NT2/D1 (cell line): ENCODE data around the gene ZNF74.
"Not testable (repeated sequence)": the region's sequence is repeated elsewhere in the genome, so short reads cannot be mapped to it uniquely, and the experiment has no call there.

Experiments
- YY1 ChIP-seq: IDR thresholded peaks from 2 replicates; pipeline ENCODE4 v1.6.1; 2011; ENCODE audit not compliant: insufficient read length, insufficient read depth
- ZNF274 ChIP-seq: IDR thresholded peaks from 2 replicates; pipeline ENCODE4 v1.6.1; 2011; ENCODE audit warnings: mild to moderate bottlenecking, low read depth, low read length

DNA sequence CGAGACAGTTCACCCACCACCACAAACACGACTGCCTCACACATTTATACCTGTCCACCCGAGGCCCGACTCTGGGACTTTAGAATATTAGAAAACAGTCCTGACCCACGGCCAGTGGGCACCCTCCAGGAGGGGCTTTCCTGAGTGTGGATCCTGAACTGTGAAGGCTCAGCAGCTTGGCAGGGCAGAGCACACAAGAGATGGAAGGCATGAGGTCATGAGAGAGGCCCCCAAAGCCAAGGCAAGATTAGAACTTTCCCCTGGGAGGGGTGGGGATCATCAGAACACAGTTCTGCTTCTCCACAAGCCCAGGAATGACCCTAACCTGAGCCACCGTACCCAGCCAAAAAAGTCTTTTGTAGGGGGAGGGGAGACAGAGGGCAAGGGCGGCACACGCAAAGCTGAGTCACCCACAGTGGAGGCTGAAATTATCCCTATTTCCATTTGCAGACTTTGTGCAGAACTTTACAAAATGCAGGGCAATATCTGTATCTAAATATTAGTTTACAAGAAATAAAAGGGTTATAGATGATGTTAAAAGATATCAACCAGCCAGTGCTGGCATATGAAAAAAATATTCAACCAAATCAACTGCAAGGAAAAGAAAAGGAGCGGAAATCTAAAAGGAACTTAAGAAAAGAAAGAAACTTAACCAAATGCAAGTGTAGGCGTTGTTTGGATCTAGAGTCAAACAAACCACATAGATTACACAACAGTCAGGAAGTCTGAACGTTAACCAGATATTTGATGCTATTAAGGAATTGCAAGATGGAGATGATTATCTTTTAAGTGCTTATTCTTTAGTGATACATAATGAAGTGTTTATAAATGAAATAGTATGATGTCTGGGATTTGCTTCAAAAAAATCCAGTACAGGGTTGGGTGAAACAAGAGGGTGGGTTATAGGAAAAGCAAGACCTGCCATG is 29.4 kb upstream of the ZNF74 start:
- TF ChIP-seq ZNF274, YY1: not testable (repeated sequence)
